ENCODE measurements around the gene PKD1. TPM values are rescaled to one million over a fixed set of nuclear protein-coding genes. Genes with fewer than 3 reads are reported as not detected.
A peak's percentile ranks its signal among the peaks of the same experiment; 100 is the strongest.
"Not testable (repeated sequence)": the region's sequence is repeated elsewhere in the genome, so short reads cannot be mapped to it uniquely, and the experiment has no call there.

The PKD1 gene
- total RNA-seq, 1 donor: 180 TPM

GRCh38 chr16:2121325-2121724, 14.4 kb downstream of the PKD1 start:
- peak; percentile 94 for DNase-seq (ENCODE audit: insufficient read length, low spot score, missing footprints)
- Histone ChIP-seq H3K79me2 (ENCODE audit: insufficient read depth, low read length) (peaks cover 68% of the 10 kb centered on the region), H3K27ac (ENCODE audit: low read depth, low read length) (peak overlapping the region; percentile 23), H3K4me1 (ENCODE audit: insufficient read depth, low read length) (peaks cover 26% of the 10 kb centered on the region), H4K20me1 (ENCODE audit: insufficient read depth, low read length) (peaks cover 21% of the 10 kb centered on the region)
- not testable (repeated sequence) for H3K27me3 ChIP-seq (ENCODE audit: insufficient read depth, low read length); H3K36me3 ChIP-seq (ENCODE audit: insufficient read depth, low read length); H3K4me3 ChIP-seq (ENCODE audit: insufficient read depth, low read length); H2AFZ ChIP-seq (ENCODE audit: low read length); H3K9me3 ChIP-seq (ENCODE audit: low read depth, low read length); H3K4me2 ChIP-seq (ENCODE audit: insufficient read depth, low read length)
- TF ChIP-seq CTCF (IDR thresholded peaks at IDR 0.05; ENCODE audit: extremely low read depth, low read depth, low read length): peak; percentile 59

GRCh38 chr16:2117960-2118722, 17.6 kb downstream of the PKD1 start:
- H3K4me1 ChIP-seq (ENCODE audit: insufficient read depth, low read length); H3K4me3 ChIP-seq (ENCODE audit: insufficient read depth, low read length); H2AFZ ChIP-seq (ENCODE audit: low read length); H3K4me2 ChIP-seq (ENCODE audit: insufficient read depth, low read length); H3K27ac ChIP-seq (ENCODE audit: low read depth, low read length); H3K27me3 ChIP-seq (ENCODE audit: insufficient read depth, low read length); H3K9me3 ChIP-seq (ENCODE audit: low read depth, low read length); H3K36me3 ChIP-seq (ENCODE audit: insufficient read depth, low read length): not testable (repeated sequence)
- peaks cover 56% of the 10 kb centered on the region for H3K79me2 ChIP-seq (ENCODE audit: insufficient read depth, low read length)
- H4K20me1 ChIP-seq (ENCODE audit: insufficient read depth, low read length): peaks cover 18% of the 10 kb centered on the region
- DNase-seq (ENCODE audit: insufficient read length, low spot score, missing footprints): peak; percentile 15

- H3K4me1 ChIP-seq (ENCODE audit: insufficient read depth, low read length); H2AFZ ChIP-seq (ENCODE audit: low read length); H3K36me3 ChIP-seq (ENCODE audit: insufficient read depth, low read length); H3K27me3 ChIP-seq (ENCODE audit: insufficient read depth, low read length); H3K9me3 ChIP-seq (ENCODE audit: low read depth, low read length); H3K4me3 ChIP-seq (ENCODE audit: insufficient read depth, low read length); H3K27ac ChIP-seq (ENCODE audit: low read depth, low read length); H3K4me2 ChIP-seq (ENCODE audit: insufficient read depth, low read length): not testable (repeated sequence)
- DNase-seq (ENCODE audit: insufficient read length, low spot score, missing footprints): peak; percentile 18
- Histone ChIP-seq H4K20me1 (ENCODE audit: insufficient read depth, low read length) (peaks cover 14% of the 10 kb centered on the region), H3K79me2 (ENCODE audit: insufficient read depth, low read length) (peaks cover 49% of the 10 kb centered on the region)
Measured at GRCh38 chr16:2117341-2117740, 18.4 kb downstream of the PKD1 start.

- peaks cover 40% of the 10 kb centered on the region for H3K79me2 ChIP-seq (ENCODE audit: insufficient read depth, low read length)
Measured at GRCh38 chr16:2116428-2116827, 19.3 kb downstream of the PKD1 start.

GRCh38 chr16:2115591-2115973, 20.1 kb downstream of the PKD1 start:
- no peak overlapping the region for H3K27ac ChIP-seq (ENCODE audit: low read depth, low read length)
- no peak overlapping the region for H3K4me2 ChIP-seq (ENCODE audit: insufficient read depth, low read length)
- H4K20me1 ChIP-seq (ENCODE audit: insufficient read depth, low read length): peaks cover 4% of the 10 kb centered on the region
- peaks cover 33% of the 10 kb centered on the region for H3K79me2 ChIP-seq (ENCODE audit: insufficient read depth, low read length)
- DNase-seq (ENCODE audit: insufficient read length, low spot score, missing footprints): peak; percentile 77
- no peak overlapping the region for H3K4me3 ChIP-seq (ENCODE audit: insufficient read depth, low read length)
- H3K27me3 ChIP-seq (ENCODE audit: insufficient read depth, low read length): no peaks in the 10 kb centered on the region
- H3K36me3 ChIP-seq (ENCODE audit: insufficient read depth, low read length): peaks cover 5% of the 10 kb centered on the region
- H3K4me1 ChIP-seq (ENCODE audit: insufficient read depth, low read length): no peaks in the 10 kb centered on the region
- H3K9me3 ChIP-seq (ENCODE audit: low read depth, low read length): no peaks in the 10 kb centered on the region
- H2AFZ ChIP-seq (ENCODE audit: low read length): no peak overlapping the region
- no peak for TF ChIP-seq CTCF (IDR thresholded peaks at IDR 0.05; ENCODE audit: extremely low read depth, low read depth, low read length)

More at GRCh38 chr16:2116428-2116827, 19.3 kb downstream of the PKD1 start:
- not testable (repeated sequence) for H4K20me1 ChIP-seq (ENCODE audit: insufficient read depth, low read length); H3K9me3 ChIP-seq (ENCODE audit: low read depth, low read length); H3K4me3 ChIP-seq (ENCODE audit: insufficient read depth, low read length); H3K4me1 ChIP-seq (ENCODE audit: insufficient read depth, low read length); H3K36me3 ChIP-seq (ENCODE audit: insufficient read depth, low read length); H3K4me2 ChIP-seq (ENCODE audit: insufficient read depth, low read length); H2AFZ ChIP-seq (ENCODE audit: low read length); H3K27me3 ChIP-seq (ENCODE audit: insufficient read depth, low read length); DNase-seq (ENCODE audit: insufficient read length, low spot score, missing footprints); H3K27ac ChIP-seq (ENCODE audit: low read depth, low read length)

- H3K4me2 ChIP-seq (ENCODE audit: insufficient read depth, low read length); H4K20me1 ChIP-seq (ENCODE audit: insufficient read depth, low read length); H3K36me3 ChIP-seq (ENCODE audit: insufficient read depth, low read length); H3K9me3 ChIP-seq (ENCODE audit: low read depth, low read length); H3K4me3 ChIP-seq (ENCODE audit: insufficient read depth, low read length); H3K27me3 ChIP-seq (ENCODE audit: insufficient read depth, low read length); H3K27ac ChIP-seq (ENCODE audit: low read depth, low read length); H3K4me1 ChIP-seq (ENCODE audit: insufficient read depth, low read length); H2AFZ ChIP-seq (ENCODE audit: low read length): not testable (repeated sequence)
- H3K79me2 ChIP-seq (ENCODE audit: insufficient read depth, low read length): peaks cover 28% of the 10 kb centered on the region
- DNase-seq (ENCODE audit: insufficient read length, low spot score, missing footprints): peak; percentile 41
Measured at GRCh38 chr16:2114885-2115590, 20.7 kb downstream of the PKD1 start.

GRCh38 chr16:2114225-2114624, 21.5 kb downstream of the PKD1 start:
- not testable (repeated sequence) for H2AFZ ChIP-seq (ENCODE audit: low read length); H3K4me2 ChIP-seq (ENCODE audit: insufficient read depth, low read length); H3K27ac ChIP-seq (ENCODE audit: low read depth, low read length); H3K36me3 ChIP-seq (ENCODE audit: insufficient read depth, low read length); H3K9me3 ChIP-seq (ENCODE audit: low read depth, low read length); H3K4me1 ChIP-seq (ENCODE audit: insufficient read depth, low read length); H3K4me3 ChIP-seq (ENCODE audit: insufficient read depth, low read length); H3K27me3 ChIP-seq (ENCODE audit: insufficient read depth, low read length); H4K20me1 ChIP-seq (ENCODE audit: insufficient read depth, low read length)
- H3K79me2 ChIP-seq (ENCODE audit: insufficient read depth, low read length): peaks cover 23% of the 10 kb centered on the region
- DNase-seq (ENCODE audit: insufficient read length, low spot score, missing footprints): peak; percentile 42
